NB4 (cell line): ENCODE results near the gene OVAAL.
"Not testable (repeated sequence)": the region's sequence is repeated elsewhere in the genome, so short reads cannot be mapped to it uniquely, and the experiment has no call there.

Experiments
- DNase-seq: peaks from one replicate; pipeline ENCODE4 v3.0.0; 2010; ENCODE audit warnings: low read depth
- H3K4me3 ChIP-seq: one replicate; pipeline ENCODE4 v1.5.1; 2011; ENCODE audit warnings: mild to moderate bottlenecking, low read depth, low read length, moderate library complexity
- MYC ChIP-seq: IDR thresholded peaks from 2 replicates; pipeline ENCODE4 v1.6.1; 2011; ENCODE audit warnings: low read depth, low read length
- POLR2A ChIP-seq: IDR thresholded peaks from 2 replicates; pipeline ENCODE4 v1.6.1; 2011; ENCODE audit warnings: mild to moderate bottlenecking; ENCODE audit not compliant: insufficient read length; ENCODE audit errors: extremely low read depth
- TF ChIP-seq, protein P1 (sequence below): IDR thresholded peaks from one replicate; pipeline ENCODE4 v1.5.1; 2012; ENCODE audit warnings: low read depth, low read length
- TF ChIP-seq, protein P2 (sequence below): IDR thresholded peaks from 2 replicates; pipeline ENCODE4 v1.6.1; 2011; ENCODE audit warnings: low read depth, low read length

OVAAL gene

GRCh38 chr1:180542838-180543145 is 16.0 kb upstream of the OVAAL start:
- TF ChIP-seq, protein P1, sequence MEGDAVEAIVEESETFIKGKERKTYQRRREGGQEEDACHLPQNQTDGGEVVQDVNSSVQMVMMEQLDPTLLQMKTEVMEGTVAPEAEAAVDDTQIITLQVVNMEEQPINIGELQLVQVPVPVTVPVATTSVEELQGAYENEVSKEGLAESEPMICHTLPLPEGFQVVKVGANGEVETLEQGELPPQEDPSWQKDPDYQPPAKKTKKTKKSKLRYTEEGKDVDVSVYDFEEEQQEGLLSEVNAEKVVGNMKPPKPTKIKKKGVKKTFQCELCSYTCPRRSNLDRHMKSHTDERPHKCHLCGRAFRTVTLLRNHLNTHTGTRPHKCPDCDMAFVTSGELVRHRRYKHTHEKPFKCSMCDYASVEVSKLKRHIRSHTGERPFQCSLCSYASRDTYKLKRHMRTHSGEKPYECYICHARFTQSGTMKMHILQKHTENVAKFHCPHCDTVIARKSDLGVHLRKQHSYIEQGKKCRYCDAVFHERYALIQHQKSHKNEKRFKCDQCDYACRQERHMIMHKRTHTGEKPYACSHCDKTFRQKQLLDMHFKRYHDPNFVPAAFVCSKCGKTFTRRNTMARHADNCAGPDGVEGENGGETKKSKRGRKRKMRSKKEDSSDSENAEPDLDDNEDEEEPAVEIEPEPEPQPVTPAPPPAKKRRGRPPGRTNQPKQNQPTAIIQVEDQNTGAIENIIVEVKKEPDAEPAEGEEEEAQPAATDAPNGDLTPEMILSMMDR: no peak
- no peak for TF ChIP-seq POLR2A
- TF ChIP-seq, protein P2, sequence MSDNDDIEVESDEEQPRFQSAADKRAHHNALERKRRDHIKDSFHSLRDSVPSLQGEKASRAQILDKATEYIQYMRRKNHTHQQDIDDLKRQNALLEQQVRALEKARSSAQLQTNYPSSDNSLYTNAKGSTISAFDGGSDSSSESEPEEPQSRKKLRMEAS: no peak
- no peak for TF ChIP-seq MYC
- H3K4me3 ChIP-seq: no peak overlapping the region
- no peak for DNase-seq

DNA sequence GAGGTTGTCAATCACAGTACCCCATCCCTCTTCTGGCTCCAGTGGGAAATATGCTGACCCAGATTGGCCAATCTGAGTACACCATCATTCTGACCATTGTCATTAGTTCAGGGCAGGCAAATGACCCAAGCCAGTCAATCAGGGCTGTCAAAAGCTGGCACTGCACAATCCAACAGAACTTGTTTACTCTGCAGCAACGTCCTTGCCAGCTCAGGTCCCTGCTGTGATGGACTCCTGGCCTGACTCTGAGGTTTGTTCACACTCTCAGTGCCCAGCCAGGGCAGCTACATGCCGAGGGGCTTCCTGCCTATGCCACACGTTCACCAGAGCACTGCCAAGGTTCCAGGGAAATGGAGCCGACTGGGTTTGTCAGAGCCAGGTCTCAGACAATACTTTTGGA is 14.7 kb upstream of the OVAAL start:
- no peak overlapping the region for H3K4me3 ChIP-seq
- TF ChIP-seq, protein P1: no peak
- TF ChIP-seq, protein P2: no peak
- TF ChIP-seq MYC (no peak), POLR2A (no peak)
- DNase-seq: no peak

- no peak for DNase-seq
- TF ChIP-seq, protein P1: no peak
- TF ChIP-seq MYC (no peak), POLR2A (no peak)
- TF ChIP-seq, protein P2: no peak
- no peak overlapping the region for H3K4me3 ChIP-seq
Measured at GRCh38 chr1:180545991-180546390, 12.8 kb upstream of the OVAAL start.

DNA sequence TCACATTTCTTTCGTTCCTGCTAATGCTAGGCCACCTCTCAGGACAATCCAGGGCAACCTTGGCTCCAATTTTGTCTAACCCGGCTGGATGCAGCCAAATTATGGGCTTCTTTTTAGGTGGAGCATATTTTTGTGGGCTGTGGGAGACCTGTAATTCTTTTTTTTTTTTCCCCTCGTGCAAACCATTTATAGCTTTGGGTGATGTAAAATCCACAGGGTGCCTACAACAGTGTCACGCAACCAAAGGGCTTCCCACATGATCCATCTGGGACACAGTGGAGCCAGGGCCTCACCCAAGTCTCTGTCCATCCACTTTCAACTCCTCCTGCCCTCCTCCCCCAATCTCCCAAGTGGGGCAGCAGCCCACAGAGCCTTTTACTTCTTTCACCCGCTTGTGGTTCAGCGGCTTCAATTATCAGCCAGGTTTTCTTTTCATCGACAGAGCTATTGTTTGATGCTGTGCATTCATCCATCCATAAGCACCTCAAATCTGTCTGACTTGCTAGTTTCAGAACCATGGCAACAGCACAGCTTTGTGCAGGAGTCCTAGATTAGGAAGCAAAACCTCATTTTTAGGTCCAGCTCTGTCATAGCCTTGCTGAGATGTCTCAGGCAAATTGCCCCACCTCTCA is 10.0 kb upstream of the OVAAL start:
- TF ChIP-seq, protein P2: no peak
- TF ChIP-seq, protein P1: no peak
- DNase-seq: no peak

DNA sequence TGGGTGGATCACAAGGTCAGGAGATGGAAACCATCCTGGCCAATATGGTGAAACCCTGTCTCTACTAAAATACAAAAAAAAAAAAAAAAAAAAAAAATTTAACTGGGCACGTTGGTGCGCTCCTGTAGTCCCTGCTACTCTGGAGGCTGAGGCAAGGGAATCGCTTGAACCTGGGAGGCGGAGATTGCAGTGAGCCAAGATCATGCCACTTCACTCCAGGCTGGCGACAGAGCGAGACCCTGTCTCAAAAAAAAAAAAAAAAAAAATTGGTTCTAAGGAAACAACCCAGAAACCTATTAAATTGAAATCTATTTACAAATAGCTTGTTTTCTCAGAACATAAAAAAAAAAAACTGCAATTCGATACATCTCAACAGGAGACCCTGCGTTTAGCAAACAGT is 9.0 kb upstream of the OVAAL start:
- H3K4me3 ChIP-seq, DNase-seq: not testable (repeated sequence)

More for the DNA sequence above, 10.0 kb upstream of the OVAAL start:
- H3K4me3 ChIP-seq: no peak overlapping the region

- no peak overlapping the region for H3K4me3 ChIP-seq
- DNase-seq: no peak
- TF ChIP-seq MYC (no peak), POLR2A (no peak)
- TF ChIP-seq, protein P2: no peak
- TF ChIP-seq, protein P1: no peak
Measured at GRCh38 chr1:180550241-180550640, 8.5 kb upstream of the OVAAL start.
